ENCODE results near the gene KLLN.

GRCh38 chr10:87882555-87883294 is 19.4 kb upstream of the KLLN start:
- TF ChIP-seq CTCF (IDR thresholded peaks at IDR 0.05): no peak
- no peak for TF ChIP-seq POLR2AphosphoS5 (IDR thresholded peaks at IDR 0.05)
- TF ChIP-seq EP300 (IDR thresholded peaks at IDR 0.05): no peak

All from suprapubic skin (tissue), 4 donors.